ENCODE measurements around the gene SOX14. TPM values are rescaled to one million over a fixed set of nuclear protein-coding genes. Genes with fewer than 3 reads are reported as not detected.

The SOX14 gene
- total RNA-seq (ENCODE audit: low replicate concordance): not detected in 2 replicates

GRCh38 chr3:137764001-137764433 is at the start of gene SOX14:
SOX14 (plus strand) TSS chr3:137764315; CDS start chr3:137764785, 470 bp downstream.
- no peak for DNase-seq (ENCODE audit: low read depth)
- no peak within 1 kb of the TSS for H3K4me3 ChIP-seq (ENCODE audit: low read depth, low read length)
- TF ChIP-seq CTCF (IDR thresholded peaks at IDR 0.05; ENCODE audit: insufficient read depth, low read length): no peak

DNA sequence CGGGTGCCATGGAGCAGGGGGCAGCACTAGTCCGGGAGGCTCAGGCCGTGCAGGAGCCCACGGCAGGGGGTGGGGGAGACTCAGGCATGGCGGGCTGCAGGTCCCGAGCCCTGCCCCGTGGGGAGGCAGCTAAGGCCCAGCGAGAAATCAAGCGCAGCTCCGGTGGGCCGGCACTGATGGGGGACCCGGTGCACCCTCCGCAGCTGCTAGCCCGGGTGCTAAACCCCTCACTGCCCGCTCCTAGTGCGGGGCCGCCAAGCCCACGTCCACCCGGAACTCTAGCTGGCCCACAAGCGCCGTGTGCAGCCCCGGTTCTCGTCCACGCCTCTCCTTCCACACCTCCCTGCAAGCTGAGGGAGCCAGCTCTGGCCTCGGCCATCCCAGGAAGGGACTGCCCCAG is 49.6 kb upstream of the SOX14 start:
- no peak for TF ChIP-seq CTCF (IDR thresholded peaks at IDR 0.05; ENCODE audit: insufficient read depth, low read length)
- no peak for DNase-seq (ENCODE audit: low read depth)
- H3K4me3 ChIP-seq (ENCODE audit: low read depth, low read length): no peak overlapping the region

GRCh38 chr3:137724240-137724639 is 39.9 kb upstream of the SOX14 start:
- no peak for DNase-seq (ENCODE audit: low read depth)
- no peak overlapping the region for H3K4me3 ChIP-seq (ENCODE audit: low read depth, low read length)
- no peak for TF ChIP-seq CTCF (IDR thresholded peaks at IDR 0.05; ENCODE audit: insufficient read depth, low read length)

- no peak for TF ChIP-seq CTCF (IDR thresholded peaks at IDR 0.05; ENCODE audit: insufficient read depth, low read length)
- H3K4me3 ChIP-seq (ENCODE audit: low read depth, low read length): no peak overlapping the region
- DNase-seq (ENCODE audit: low read depth): no peak
These were observed 26.9 kb upstream of the SOX14 start for GRCh38 chr3:137737208-137737607.

GRCh38 chr3:137738710-137739109 is 25.4 kb upstream of the SOX14 start:
- DNase-seq (ENCODE audit: low read depth): no peak
- no peak for TF ChIP-seq CTCF (IDR thresholded peaks at IDR 0.05; ENCODE audit: insufficient read depth, low read length)
- H3K4me3 ChIP-seq (ENCODE audit: low read depth, low read length): no peak overlapping the region

DNA sequence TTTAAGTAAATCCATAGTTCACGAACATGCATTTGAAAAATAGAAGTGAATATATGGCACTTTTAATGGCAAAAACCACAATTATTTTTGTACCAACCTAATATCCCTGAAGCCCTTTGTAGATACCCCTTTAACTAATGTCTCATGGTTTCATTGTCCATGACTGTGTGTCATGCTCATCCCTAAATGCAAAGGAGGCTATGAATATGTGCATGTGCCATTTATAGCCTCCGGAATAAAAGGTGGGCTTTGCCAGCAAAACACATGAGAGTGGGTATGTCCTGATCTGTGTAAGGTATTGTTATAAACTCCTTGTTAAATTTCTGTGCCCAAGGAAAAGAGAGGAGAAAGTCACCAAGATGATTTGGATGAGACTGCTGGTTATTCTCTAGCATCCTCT is 20.5 kb upstream of the SOX14 start:
- no peak for DNase-seq (ENCODE audit: low read depth)
- TF ChIP-seq CTCF (IDR thresholded peaks at IDR 0.05; ENCODE audit: insufficient read depth, low read length): no peak
- no peak overlapping the region for H3K4me3 ChIP-seq (ENCODE audit: low read depth, low read length)

- no peak for DNase-seq (ENCODE audit: low read depth)
- no peak overlapping the region for H3K4me3 ChIP-seq (ENCODE audit: low read depth, low read length)
- no peak for TF ChIP-seq CTCF (IDR thresholded peaks at IDR 0.05; ENCODE audit: insufficient read depth, low read length)
These were observed 17.3 kb upstream of the SOX14 start for GRCh38 chr3:137746808-137747207.
